ENCODE measurements around the gene ZC3H4. TPM values are rescaled to one million over a fixed set of nuclear protein-coding genes. Genes with fewer than 3 reads are reported as not detected.

The ZC3H4 gene
- total and polyA plus RNA-seq, 10 of the 15 experiments (the other 5 are each of a cell fraction or from before 2014, with no cell fraction given) = 5.1 to 86.3 (median 15.5) TPM

- no peak for TF ChIP-seq EP300 (IDR thresholded peaks at IDR 0.05; ENCODE audit: borderline replicate concordance in 1 of 2, control insufficient read depth in 1 of 2, low read depth in 2 of 2, low read length in 2 of 2)
- no peak for TF ChIP-seq SREBF1 (IDR thresholded peaks at IDR 0.05; ENCODE audit: low read length)
- peak; percentile 32 to 43; a peak in 3 of 4 replicates for TF ChIP-seq IKZF2 (IDR thresholded peaks at IDR 0.05)
- no peak for TF ChIP-seq MLLT1 (IDR thresholded peaks at IDR 0.05)
- TF ChIP-seq SMAD5 (IDR thresholded peaks at IDR 0.05; ENCODE audit: low read depth) = no peak
- TF ChIP-seq PRDM15 (CRISPR knock-in tag; IDR thresholded peaks at IDR 0.05) = no peak
- TF ChIP-seq ATF3 (IDR thresholded peaks at IDR 0.05; ENCODE audit: borderline replicate concordance, extremely low read depth, low read depth, low read length) = no peak
- TF ChIP-seq MEF2B (IDR thresholded peaks at IDR 0.05; ENCODE audit: partially characterized antibody, poor library complexity, severe bottlenecking) = peak; percentile 34
- no peak for TF ChIP-seq MYB (IDR thresholded peaks at IDR 0.05; ENCODE audit: borderline replicate concordance, low read depth, low read length)
- no peak for TF ChIP-seq ESRRA (IDR thresholded peaks at IDR 0.05; ENCODE audit: low read length)
- no peak for TF ChIP-seq GATAD2B (conservative IDR thresholded peaks at IDR 0.05; ENCODE audit: low read depth)
- TF ChIP-seq SUZ12 (IDR thresholded peaks at IDR 0.05; ENCODE audit: unreplicated experiment) = no peak
- 0 out of 2 replicates have a peak, but pooled peaks have one; percentile 17 for TF ChIP-seq PKNOX1 (IDR thresholded peaks at IDR 0.05)
- TF ChIP-seq EZH2 (IDR thresholded peaks at IDR 0.05; ENCODE audit: borderline replicate concordance, control insufficient read depth, low read depth, low read length) = no peak
- TF ChIP-seq ZBTB11 (CRISPR knock-in tag; IDR thresholded peaks at IDR 0.05) = no peak
Measured at GRCh38 chr19:47157431-47158321, 44.1 kb upstream of the ZC3H4 start (continued).

Measured in GM12878 (cell line).